GM18873 (cell line): ENCODE measurements around the gene GPHA2.

Source experiments
- ATAC-seq: cut with Tn5 transposase; IDR thresholded peaks from one replicate; pipeline ENCODE4 v1.9.1; 2021; ENCODE audit warnings: mild to moderate bottlenecking, moderate library complexity, moderate number of reproducible peaks; ENCODE audit not compliant: unreplicated experiment, low FRiP score

GPHA2 gene

DNA sequence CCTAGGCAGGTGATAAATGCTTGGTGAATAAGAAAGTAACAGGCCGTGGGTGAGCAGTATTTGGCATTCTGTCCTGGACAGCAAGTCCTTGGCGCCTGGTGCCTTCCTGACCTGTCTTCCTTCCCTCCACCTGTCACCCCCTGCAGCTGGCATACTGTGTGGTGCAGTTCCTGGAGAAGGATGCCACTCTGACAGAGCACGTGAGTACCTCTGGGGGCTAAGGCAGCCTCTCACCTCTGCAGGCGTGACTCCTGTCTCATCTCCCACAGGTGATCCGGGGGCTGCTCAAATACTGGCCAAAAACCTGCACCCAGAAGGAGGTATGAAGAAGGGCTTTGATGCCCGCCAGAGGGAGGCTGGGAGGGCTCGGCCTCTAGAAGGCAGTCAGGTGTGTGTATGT, 4.4 kb downstream of the GPHA2 start:
- ATAC-seq: no peak

DNA sequence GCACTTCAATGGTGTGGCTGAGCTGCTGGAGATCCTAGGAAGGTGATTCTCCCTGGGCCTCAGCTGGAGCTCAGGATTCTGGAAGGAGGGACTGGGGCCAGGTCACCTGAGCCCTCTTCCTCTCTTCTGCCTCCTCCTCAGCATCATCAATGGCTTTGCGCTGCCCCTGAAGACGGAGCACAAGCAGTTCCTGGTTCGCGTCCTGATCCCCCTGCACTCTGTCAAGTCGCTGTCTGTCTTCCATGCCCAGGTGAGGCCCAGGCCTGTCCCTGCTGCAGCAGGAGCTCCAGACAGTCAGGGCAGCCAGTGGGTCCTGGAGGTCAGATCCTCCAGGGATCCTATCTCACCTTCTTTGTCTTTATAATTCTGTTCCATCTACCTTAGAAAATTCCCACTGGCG, 5.4 kb downstream of the GPHA2 start:
- no peak for ATAC-seq

- no peak for ATAC-seq
Observed at GRCh38 chr11:64929625-64930024, 6.1 kb downstream of the GPHA2 start.

DNA sequence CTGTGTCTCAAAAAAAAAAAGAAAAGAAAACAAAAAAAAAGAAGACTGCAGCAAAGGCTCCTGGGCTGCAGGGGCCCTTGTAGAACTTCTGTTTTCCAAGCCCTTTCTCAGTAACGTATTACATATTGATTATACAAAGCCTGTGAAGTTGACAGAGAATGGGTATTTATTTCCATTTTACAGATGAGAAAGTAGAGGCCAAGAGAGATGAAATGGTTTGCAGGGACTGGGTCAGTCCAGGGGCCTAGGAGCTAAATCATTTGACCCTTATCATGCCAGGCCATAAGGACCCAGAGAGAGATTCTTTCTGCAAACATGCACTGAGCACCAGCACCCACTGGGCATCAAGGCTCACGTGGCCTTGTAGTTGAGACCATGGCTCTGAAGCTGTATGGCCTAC, 6.7 kb downstream of the GPHA2 start:
- no peak for ATAC-seq

DNA sequence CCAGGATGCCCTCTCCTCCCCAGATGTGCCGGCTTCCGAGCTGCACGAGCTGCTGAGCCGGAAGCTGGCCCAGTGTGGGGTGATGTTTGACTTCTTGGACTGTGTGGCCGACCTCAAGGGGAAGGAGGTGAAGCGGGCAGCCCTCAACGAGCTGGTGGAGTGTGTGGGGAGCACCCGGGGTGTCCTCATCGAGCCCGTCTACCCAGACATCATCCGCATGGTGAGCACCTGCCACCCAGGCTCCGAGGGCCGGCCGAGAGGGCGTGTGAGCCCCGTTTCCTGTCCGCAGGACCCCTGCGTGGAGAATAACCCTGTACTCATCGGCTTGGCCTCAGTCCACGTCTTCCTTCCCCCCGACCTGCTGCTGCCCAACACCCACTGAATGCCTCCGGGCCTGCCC, 9.0 kb downstream of the GPHA2 start:
- ATAC-seq: no peak

GRCh38 chr11:64925536-64926436, 9.9 kb downstream of the GPHA2 start:
- no peak for ATAC-seq

GRCh38 chr11:64924910-64925284, 10.8 kb downstream of the GPHA2 start:
- no peak for ATAC-seq

GRCh38 chr11:64923944-64924909, 11.5 kb downstream of the GPHA2 start, which contains the start of gene PPP2R5B:
TSS of gene PPP2R5B (plus strand) at chr11:64924689. CDS start at chr11:64925735, 1,046 bp downstream.
- peak; percentile 63 for ATAC-seq

DNA sequence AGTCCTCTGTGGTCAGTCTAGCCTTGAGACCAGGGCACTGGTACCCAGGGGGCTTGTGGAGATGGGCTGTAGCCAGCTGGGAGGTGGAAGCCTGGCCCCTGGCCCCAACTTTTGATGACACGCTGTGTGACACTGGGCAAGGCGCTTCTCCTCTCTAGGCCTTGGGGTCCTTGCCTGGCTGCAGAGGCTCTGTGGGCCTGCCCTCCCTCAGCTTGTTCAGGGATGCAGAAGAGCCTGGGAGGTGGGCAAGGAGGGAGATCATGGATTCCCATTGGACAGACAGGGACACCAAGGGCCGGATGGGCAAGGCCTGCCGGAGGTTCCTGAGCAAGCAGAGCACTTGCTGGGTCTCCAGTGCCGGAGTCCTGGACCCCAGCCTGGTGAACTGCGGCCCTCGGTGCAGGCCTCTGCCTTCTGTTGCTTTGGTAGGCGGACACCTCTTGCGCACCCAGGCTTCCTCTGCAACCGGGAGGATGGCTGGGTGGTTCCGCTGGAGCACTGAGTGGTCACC, 12.5 kb downstream of the GPHA2 start:
- ATAC-seq: no peak

GRCh38 chr11:64921384-64921783, 14.3 kb downstream of the GPHA2 start:
- ATAC-seq: no peak

DNA sequence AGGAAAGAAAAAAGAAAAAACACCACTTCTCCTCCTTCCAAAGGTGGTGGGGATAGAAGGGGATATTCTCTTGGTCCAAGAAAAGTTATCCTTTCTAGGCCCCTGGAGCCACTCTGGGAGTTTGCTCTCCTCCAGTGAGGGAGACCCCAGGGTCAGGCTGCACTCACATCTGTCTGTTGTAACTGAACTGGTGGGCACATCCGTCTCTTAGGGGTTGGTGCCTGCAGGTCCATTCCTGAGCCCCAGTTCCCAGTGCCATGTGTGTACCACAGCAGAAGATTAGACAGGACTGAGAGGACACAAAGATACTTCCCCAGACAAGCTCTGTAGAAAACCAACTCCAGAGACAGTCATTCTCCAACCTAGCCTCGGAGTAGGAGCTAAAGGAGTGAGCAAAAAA, 15.6 kb downstream of the GPHA2 start:
- ATAC-seq: no peak

- ATAC-seq: no peak
Observed at GRCh38 chr11:64919627-64920026, 16.1 kb downstream of the GPHA2 start.

GRCh38 chr11:64918017-64918416, 17.7 kb downstream of the GPHA2 start:
- ATAC-seq: no peak

DNA sequence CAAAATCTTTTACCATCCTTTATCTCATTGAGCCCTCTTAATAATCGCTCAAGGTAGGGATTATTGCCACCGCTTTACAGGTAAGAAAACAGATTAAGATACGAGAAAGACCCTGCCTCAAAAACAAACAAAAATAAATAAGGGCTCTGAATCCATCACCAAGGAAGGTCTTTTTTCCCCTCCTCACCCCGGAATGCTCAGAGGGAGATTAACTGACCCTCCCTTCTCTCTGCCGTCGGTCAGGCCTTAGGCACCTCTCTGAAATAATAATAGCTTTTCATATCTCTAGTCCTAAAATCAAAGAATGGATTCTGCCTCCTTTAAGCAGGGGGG, 18.1 kb downstream of the GPHA2 start:
- no peak for ATAC-seq

GRCh38 chr11:64916775-64917662, 18.7 kb downstream of the GPHA2 start, which contains the start of gene ATG2A:
TSS of gene ATG2A (minus strand) at chr11:64917209. CDS start at chr11:64917135, 74 bp downstream.
- ATAC-seq: peak; percentile 94

- ATAC-seq: no peak
Observed at GRCh38 chr11:64916040-64916774, 19.5 kb downstream of the GPHA2 start.

DNA sequence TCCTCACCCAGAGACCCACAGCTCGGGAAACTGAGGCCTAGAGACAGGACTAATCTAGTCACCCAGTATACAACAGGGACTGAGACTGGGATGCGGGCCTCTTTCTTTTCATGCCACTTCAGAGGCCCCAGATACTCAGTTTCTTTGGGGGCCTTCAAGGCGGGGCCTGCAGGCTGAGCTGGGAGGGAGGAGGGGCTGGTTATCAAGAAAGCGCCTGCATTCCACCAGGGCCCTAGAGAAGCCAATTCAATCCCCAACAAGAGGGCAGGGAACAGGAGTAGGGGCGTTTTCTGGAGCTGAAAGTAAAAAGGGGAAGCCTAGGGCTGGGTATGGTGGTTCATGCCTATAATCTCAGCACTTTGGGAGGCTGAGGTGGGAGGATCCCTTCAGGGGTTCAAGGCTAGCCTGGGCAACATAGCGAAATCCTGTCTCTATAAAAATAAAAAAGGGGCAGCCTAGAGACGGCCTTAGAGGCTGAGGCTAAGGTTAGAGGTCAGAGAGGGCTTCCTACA, 20.3 kb downstream of the GPHA2 start:
- ATAC-seq: no peak

- ATAC-seq: no peak
Observed at GRCh38 chr11:64914123-64914522, 21.6 kb downstream of the GPHA2 start.

DNA sequence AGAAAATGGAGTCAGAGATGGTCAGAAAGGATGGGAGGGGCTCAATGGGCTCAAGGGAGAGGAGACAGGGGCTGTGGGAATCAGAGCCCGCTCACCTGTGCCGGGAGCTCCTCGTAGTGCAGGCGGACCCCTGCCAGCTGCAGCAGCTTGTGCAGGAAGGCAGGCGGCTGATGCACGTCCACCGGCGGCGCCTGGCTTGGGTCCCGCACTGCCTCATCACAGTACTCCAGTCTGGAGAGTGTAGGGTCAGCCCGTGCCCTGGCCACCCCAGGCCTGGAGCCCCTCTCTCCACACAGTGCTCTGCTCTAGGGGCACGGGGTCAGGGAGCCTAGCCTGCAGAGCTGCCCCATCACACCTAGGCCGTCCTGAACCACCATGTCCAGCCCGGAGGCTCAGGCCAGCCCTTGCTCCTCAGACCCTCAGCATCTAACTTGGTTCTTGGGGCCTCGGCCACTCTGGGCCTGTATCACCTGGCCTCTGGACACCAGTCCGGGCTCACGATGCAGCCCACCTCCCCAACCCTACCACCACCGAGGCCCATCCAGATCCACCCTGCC, 22.4 kb downstream of the GPHA2 start:
- no peak for ATAC-seq
